KMS-11 (cell line): Measurements from ENCODE around the gene RRBP1.

Experiments used
- H2AFZ ChIP-seq: fragments of 200-600 bp; sonication (generic); 2 replicates; pipeline ENCODE4 v1.6.1; 2016; ENCODE audit warnings: antibody characterized with exemption, mixed run types, low read depth
- H3K27ac ChIP-seq: fragments of 200-600 bp; sonication (generic); 2 replicates; pipeline ENCODE4 v1.6.1; 2016; ENCODE audit warnings: mild to moderate bottlenecking, mixed run types
- H3K27me3 ChIP-seq: fragments of 200-600 bp; sonication (generic); 2 replicates; pipeline ENCODE4 v1.6.1; 2017; ENCODE audit warnings: mild to moderate bottlenecking, low read depth, mixed run types, moderate library complexity; ENCODE audit not compliant: insufficient read depth
- H3K36me3 ChIP-seq: fragments of 200-600 bp; sonication (generic); 2 replicates; pipeline ENCODE4 v1.6.1; 2017; ENCODE audit warnings: mild to moderate bottlenecking, mixed run types; ENCODE audit not compliant: insufficient read depth
- H3K4me1 ChIP-seq: fragments of 200-600 bp; sonication (generic); 2 replicates; pipeline ENCODE4 v1.6.1; 2016; ENCODE audit warnings: mild to moderate bottlenecking, low read depth, mixed run types; ENCODE audit not compliant: poor library complexity, severe bottlenecking
- H3K4me2 ChIP-seq: fragments of 200-600 bp; sonication (generic); 2 replicates; pipeline ENCODE4 v1.7.0; 2016; ENCODE audit warnings: mild to moderate bottlenecking, mixed run types
- H3K4me3 ChIP-seq: fragments of 200-600 bp; sonication (generic); IDR thresholded peaks from 2 replicates; pipeline ENCODE4 v1.6.1; 2017; ENCODE audit warnings: low read depth, low read length, mixed read lengths; ENCODE audit not compliant: insufficient read depth
- H3K79me2 ChIP-seq: fragments of 200-600 bp; sonication (generic); 2 replicates; pipeline ENCODE4 v1.6.1; 2016; ENCODE audit warnings: low read depth, mixed run types; ENCODE audit not compliant: insufficient read depth
- H3K9ac ChIP-seq: fragments of 200-600 bp; sonication (generic); 2 replicates; pipeline ENCODE4 v1.6.1; 2016; ENCODE audit warnings: mild to moderate bottlenecking, mixed run types
- H4K20me1 ChIP-seq: fragments of 200-600 bp; sonication (generic); 2 replicates; pipeline ENCODE4 v1.6.1; 2016; ENCODE audit warnings: mild to moderate bottlenecking, mixed run types; ENCODE audit not compliant: insufficient read depth
- CTCF ChIP-seq: fragments of 200-600 bp; sonication (generic); conservative IDR thresholded peaks from 2 replicates; pipeline ENCODE4 v1.6.1; 2017; ENCODE audit warnings: low read depth, mild to moderate bottlenecking, antibody characterized with exemption, low read length, moderate library complexity, mixed read lengths

The RRBP1 gene

GRCh38 chr20:17706632-17707031 is 24.6 kb upstream of the RRBP1 start:
- Histone ChIP-seq H3K79me2 (no peaks in the 10 kb centered on the region), H4K20me1 (no peaks in the 10 kb centered on the region), H3K27me3 (no peaks in the 10 kb centered on the region), H3K4me1 (peaks cover 52% of the 10 kb centered on the region), H3K4me2 (no peak overlapping the region), H3K9ac (no peak overlapping the region), H3K4me3 (no peak overlapping the region), H3K36me3 (no peaks in the 10 kb centered on the region), H2AFZ (no peak overlapping the region), H3K27ac (no peak overlapping the region)
- TF ChIP-seq CTCF = no peak

GRCh38 chr20:17705916-17706315 is 23.9 kb upstream of the RRBP1 start:
- no peak overlapping the region for H3K4me2 ChIP-seq
- no peaks in the 10 kb centered on the region for H3K79me2 ChIP-seq
- H4K20me1 ChIP-seq = no peaks in the 10 kb centered on the region
- H3K4me1 ChIP-seq = peaks cover 44% of the 10 kb centered on the region
- H3K9ac ChIP-seq = no peak overlapping the region
- no peak overlapping the region for H3K27ac ChIP-seq
- H3K27me3 ChIP-seq = no peaks in the 10 kb centered on the region
- no peak for TF ChIP-seq CTCF
- no peak overlapping the region for H2AFZ ChIP-seq
- H3K36me3 ChIP-seq = no peaks in the 10 kb centered on the region
- no peak overlapping the region for H3K4me3 ChIP-seq

GRCh38 chr20:17704589-17705317 is 22.7 kb upstream of the RRBP1 start:
- H3K4me2 ChIP-seq = no peak overlapping the region
- H4K20me1 ChIP-seq = no peaks in the 10 kb centered on the region
- H3K4me1 ChIP-seq = peaks cover 44% of the 10 kb centered on the region
- no peak for TF ChIP-seq CTCF
- no peaks in the 10 kb centered on the region for H3K27me3 ChIP-seq
- no peak overlapping the region for H3K9ac ChIP-seq
- H3K79me2 ChIP-seq = no peaks in the 10 kb centered on the region
- H3K36me3 ChIP-seq = no peaks in the 10 kb centered on the region
- no peak overlapping the region for H3K4me3 ChIP-seq
- H2AFZ ChIP-seq = no peak overlapping the region
- no peak overlapping the region for H3K27ac ChIP-seq

- Histone ChIP-seq H3K4me2 (no peak overlapping the region), H3K9ac (no peak overlapping the region), H3K4me1 (peaks cover 17% of the 10 kb centered on the region), H3K36me3 (no peaks in the 10 kb centered on the region), H3K27ac (no peak overlapping the region), H2AFZ (no peak overlapping the region), H4K20me1 (no peaks in the 10 kb centered on the region), H3K4me3 (no peak overlapping the region), H3K79me2 (no peaks in the 10 kb centered on the region), H3K27me3 (no peaks in the 10 kb centered on the region)
- no peak for TF ChIP-seq CTCF
Measured at GRCh38 chr20:17701826-17702225, 19.8 kb upstream of the RRBP1 start.
